ENCODE results near the gene ABHD10.

Gene ABHD10

DNA sequence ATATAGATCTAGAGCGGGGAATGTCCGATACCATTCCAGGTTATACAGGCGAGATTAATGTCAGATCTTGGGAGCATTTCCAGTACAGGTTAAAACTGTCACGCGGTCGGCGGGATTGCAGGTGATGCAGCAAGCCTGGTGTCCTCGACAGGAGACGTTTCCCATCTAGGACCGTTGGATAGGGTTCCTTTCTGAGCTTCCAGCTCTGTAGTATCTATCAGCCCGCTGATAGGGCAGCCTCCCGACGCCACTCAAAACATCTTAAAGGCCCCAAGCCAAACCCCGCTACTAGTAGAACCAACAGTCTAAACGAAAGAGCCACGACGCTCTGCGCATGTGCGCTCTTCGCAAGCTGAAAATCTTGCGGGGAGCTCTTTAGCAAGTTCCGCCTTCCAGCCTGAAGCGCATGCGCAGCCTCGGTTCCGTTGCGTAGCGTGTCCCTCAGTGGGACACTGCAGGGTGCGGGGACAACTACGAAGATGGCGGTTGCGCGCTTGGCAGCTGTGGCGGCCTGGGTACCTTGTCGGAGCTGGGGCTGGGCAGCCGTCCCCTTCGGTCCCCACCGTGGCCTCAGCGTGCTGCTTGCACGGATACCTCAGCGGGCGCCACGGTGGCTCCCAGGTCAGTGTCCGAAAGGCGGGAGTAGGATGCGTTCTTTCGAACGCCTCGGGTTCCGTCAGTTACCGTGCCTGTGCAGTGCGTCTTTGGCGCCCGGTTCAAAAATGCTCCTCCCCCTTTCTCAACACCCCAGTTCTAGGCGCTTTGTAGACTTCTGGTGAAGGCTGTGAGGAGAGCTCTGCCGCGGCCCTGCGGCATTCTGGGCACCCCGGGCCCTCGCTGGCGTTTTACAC is at the start of gene ABHD10:
Gene ABHD10 (plus strand): TSS at position 444 of the 851 bp plus-strand sequence. CDS start 36 bp downstream, at position 480.
- H3K4me3 ChIP-seq = peak within 1 kb of the TSS; percentile 94
- peaks cover 12% of the 10 kb centered on the region; the same call in 1 of the 2 replicates for H3K36me3 ChIP-seq (ENCODE audit: insufficient read depth, low read length)
- H3K9me3 ChIP-seq (ENCODE audit: low read depth, low read length) = no peaks in the 10 kb centered on the region
- H3K9ac ChIP-seq (ENCODE audit: insufficient read length) = peak within 1 kb of the TSS; percentile 85
- DNase-seq (ENCODE audit: low read depth, low spot score) = peak; percentile 86
- no peak for TF ChIP-seq EZH2 (IDR thresholded peaks at IDR 0.05)
- TF ChIP-seq FOXP2 (optimal IDR thresholded peaks at IDR 0.05; ENCODE audit: control extremely low read depth, extremely low read length, insufficient read depth) = no peak
- TF ChIP-seq POLR2AphosphoS5 (IDR thresholded peaks at IDR 0.05; ENCODE audit: borderline replicate concordance, low read depth, low read length) = peak; percentile 99
- no peak within 1 kb of the TSS for H3K27ac ChIP-seq

DNA sequence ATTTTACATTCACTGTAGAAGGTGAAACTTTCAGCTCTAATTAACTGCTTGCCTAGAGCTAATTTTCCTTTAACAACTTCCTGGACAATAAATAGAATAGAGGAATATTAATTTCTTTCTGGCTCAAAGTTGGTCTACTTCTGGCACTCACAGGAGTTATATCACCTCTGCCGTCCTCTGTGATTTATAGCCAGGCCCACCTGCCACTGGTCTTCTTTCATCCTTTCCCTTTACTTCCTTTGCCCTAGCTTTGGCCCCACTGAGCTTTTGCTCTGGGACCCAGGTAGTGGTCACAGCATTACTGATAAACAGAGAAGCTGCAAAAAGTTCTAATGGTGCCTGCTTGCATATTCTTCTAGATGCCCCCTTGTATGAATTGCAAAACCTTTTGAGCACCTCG is 49.3 kb upstream of the ABHD10 start:
- Histone ChIP-seq H3K27ac (no peak overlapping the region), H3K36me3 (ENCODE audit: insufficient read depth, low read length) (no peaks in the 10 kb centered on the region), H3K9ac (ENCODE audit: insufficient read length) (no peak overlapping the region), H3K9me3 (ENCODE audit: low read depth, low read length) (no peaks in the 10 kb centered on the region), H3K4me3 (no peak overlapping the region)
- TF ChIP-seq EZH2 (IDR thresholded peaks at IDR 0.05) (no peak), FOXP2 (optimal IDR thresholded peaks at IDR 0.05; ENCODE audit: control extremely low read depth, extremely low read length, insufficient read depth) (no peak), POLR2AphosphoS5 (IDR thresholded peaks at IDR 0.05; ENCODE audit: borderline replicate concordance, low read depth, low read length) (no peak)
- no peak for DNase-seq (ENCODE audit: low read depth, low spot score)

DNA sequence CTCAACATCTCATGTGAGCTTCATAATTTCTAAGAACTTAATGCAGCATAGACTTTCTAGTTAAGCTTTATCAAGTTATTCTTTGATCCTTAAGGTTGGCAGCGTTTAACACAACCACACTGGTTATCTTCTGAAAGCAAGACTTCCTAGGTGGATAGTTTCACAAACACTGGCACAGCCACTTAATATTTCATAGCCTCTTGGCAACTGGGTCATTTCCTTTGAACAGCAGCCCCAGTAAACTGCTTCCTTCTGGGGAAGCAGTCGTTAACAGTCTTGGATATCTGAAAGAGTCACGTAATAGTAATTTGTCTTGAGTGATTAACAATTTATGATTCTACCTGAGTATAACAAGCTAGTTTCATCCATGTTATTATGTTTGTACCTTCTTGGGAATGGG is 45.9 kb upstream of the ABHD10 start:
- TF ChIP-seq FOXP2 (optimal IDR thresholded peaks at IDR 0.05; ENCODE audit: control extremely low read depth, extremely low read length, insufficient read depth) = no peak
- TF ChIP-seq EZH2 (IDR thresholded peaks at IDR 0.05) = no peak
- no peak for TF ChIP-seq POLR2AphosphoS5 (IDR thresholded peaks at IDR 0.05; ENCODE audit: borderline replicate concordance, low read depth, low read length)
- no peaks in the 10 kb centered on the region for H3K9me3 ChIP-seq (ENCODE audit: low read depth, low read length)
- H3K4me3 ChIP-seq = no peak overlapping the region
- no peak overlapping the region for H3K9ac ChIP-seq (ENCODE audit: insufficient read length)
- DNase-seq (ENCODE audit: low read depth, low spot score) = no peak
- H3K36me3 ChIP-seq (ENCODE audit: insufficient read depth, low read length) = no peaks in the 10 kb centered on the region
- H3K27ac ChIP-seq = no peak overlapping the region

DNA sequence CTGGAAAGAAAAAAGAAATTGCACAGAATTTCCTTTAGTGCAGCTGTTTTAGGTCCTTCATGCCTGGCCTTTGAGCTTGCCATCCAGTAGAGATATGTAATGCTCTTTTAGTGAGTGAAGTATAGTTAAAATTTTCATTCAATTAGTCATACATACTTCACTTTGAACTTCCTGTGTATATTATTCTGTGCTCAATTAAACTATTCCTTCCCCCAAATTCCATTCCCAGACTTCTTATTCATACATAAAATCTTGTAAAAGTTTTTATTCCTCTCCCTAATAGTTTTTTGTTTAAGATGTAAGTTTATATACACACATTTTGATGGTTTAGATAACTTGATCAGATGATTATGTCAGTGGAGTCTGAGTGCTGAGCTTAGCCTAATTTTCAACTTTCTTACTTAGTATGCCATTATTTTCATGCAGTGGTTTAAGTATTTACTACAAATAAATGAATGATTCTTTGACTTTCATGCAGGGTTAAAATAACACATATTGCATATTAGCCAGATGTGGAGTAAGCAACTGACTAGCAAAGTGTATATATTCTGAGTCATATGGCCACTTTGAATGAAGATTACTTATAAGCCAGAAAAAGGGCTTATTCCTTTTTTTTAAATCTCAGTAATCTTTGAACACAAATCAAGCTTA is 42.5 kb upstream of the ABHD10 start:
- TF ChIP-seq EZH2 (IDR thresholded peaks at IDR 0.05) = no peak
- TF ChIP-seq POLR2AphosphoS5 (IDR thresholded peaks at IDR 0.05; ENCODE audit: borderline replicate concordance, low read depth, low read length) = no peak
- peak; percentile 34 for DNase-seq (ENCODE audit: low read depth, low spot score)
- Histone ChIP-seq H3K4me3 (no peak overlapping the region), H3K9ac (ENCODE audit: insufficient read length) (no peak overlapping the region), H3K9me3 (ENCODE audit: low read depth, low read length) (no peaks in the 10 kb centered on the region), H3K36me3 (ENCODE audit: insufficient read depth, low read length) (no peaks in the 10 kb centered on the region), H3K27ac (no peak overlapping the region)

DNA sequence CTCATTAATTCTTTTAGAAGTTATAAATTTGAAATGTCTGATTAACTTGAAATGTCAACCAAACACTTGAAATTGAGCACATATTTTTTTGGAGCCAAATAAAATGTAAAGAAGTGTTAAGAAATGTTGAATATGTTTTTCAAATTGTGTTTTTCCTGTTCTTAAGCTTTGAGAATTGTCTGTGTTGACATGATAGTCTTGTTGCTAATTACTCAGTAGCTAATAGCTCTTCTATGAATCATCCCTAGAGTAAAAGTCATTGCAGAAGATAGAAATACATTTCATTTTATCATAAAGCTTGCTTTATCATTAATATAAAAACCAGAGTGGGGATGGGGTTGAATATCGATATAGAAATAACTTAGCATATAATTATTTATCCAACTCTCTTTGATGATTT is 41.9 kb upstream of the ABHD10 start:
- no peak overlapping the region for H3K9ac ChIP-seq (ENCODE audit: insufficient read length)
- H3K36me3 ChIP-seq (ENCODE audit: insufficient read depth, low read length) = no peaks in the 10 kb centered on the region

DNA sequence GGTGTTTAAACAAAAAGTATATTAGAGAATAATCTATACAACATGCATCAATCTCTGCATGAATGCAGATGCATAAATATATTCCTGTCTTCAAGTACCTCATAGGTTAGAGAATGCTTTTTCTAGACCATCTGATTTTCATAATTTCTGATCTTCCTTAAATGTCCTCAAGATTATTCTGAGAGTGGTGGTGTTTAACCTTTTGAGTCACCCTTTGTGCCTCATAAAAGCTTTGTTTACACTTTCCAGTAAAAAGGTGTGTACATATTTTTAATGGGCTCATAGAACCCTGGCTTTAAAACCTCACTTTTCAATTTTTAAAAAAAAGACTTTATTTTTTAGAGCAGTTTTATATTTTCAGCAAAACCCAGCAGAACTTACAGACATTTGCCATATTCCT is 41.0 kb upstream of the ABHD10 start:
- DNase-seq (ENCODE audit: low read depth, low spot score) = no peak
- Histone ChIP-seq H3K4me3 (no peak overlapping the region), H3K27ac (no peak overlapping the region), H3K9me3 (ENCODE audit: low read depth, low read length) (no peaks in the 10 kb centered on the region), H3K36me3 (ENCODE audit: insufficient read depth, low read length) (no peaks in the 10 kb centered on the region), H3K9ac (ENCODE audit: insufficient read length) (no peak overlapping the region)
- TF ChIP-seq POLR2AphosphoS5 (IDR thresholded peaks at IDR 0.05; ENCODE audit: borderline replicate concordance, low read depth, low read length) (no peak), EZH2 (IDR thresholded peaks at IDR 0.05) (no peak), FOXP2 (optimal IDR thresholded peaks at IDR 0.05; ENCODE audit: control extremely low read depth, extremely low read length, insufficient read depth) (no peak)

More for the DNA sequence above, 41.9 kb upstream of the ABHD10 start:
- DNase-seq (ENCODE audit: low read depth, low spot score) = no peak
- TF ChIP-seq EZH2 (IDR thresholded peaks at IDR 0.05) (no peak), FOXP2 (optimal IDR thresholded peaks at IDR 0.05; ENCODE audit: control extremely low read depth, extremely low read length, insufficient read depth) (no peak)
- Histone ChIP-seq H3K9me3 (ENCODE audit: low read depth, low read length) (no peaks in the 10 kb centered on the region), H3K4me3 (no peak overlapping the region), H3K27ac (no peak overlapping the region)

DNA sequence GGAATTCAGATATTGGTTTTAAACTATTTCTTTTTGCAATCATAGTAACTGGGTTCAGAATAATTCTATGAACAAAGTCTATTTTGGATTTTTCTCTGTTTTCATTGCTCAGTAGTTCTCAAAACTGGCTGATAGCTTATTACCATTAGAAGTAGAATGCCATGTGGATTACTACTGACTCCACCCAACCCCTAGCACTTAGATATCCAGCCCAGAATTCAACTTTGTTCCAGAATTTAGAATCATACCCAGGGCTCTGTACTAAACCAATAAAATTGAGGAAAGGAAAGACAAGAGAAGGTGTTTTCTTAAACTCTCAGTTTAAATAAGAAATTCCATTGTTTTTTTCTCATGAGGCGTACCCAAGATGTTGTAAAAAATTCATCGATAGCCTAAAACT is 39.0 kb upstream of the ABHD10 start:
- no peak for DNase-seq (ENCODE audit: low read depth, low spot score)
- Histone ChIP-seq H3K36me3 (ENCODE audit: insufficient read depth, low read length) (no peaks in the 10 kb centered on the region), H3K9ac (ENCODE audit: insufficient read length) (no peak overlapping the region), H3K9me3 (ENCODE audit: low read depth, low read length) (no peaks in the 10 kb centered on the region), H3K27ac (no peak overlapping the region), H3K4me3 (no peak overlapping the region)
- TF ChIP-seq EZH2 (IDR thresholded peaks at IDR 0.05) = no peak
- no peak for TF ChIP-seq POLR2AphosphoS5 (IDR thresholded peaks at IDR 0.05; ENCODE audit: borderline replicate concordance, low read depth, low read length)
- TF ChIP-seq FOXP2 (optimal IDR thresholded peaks at IDR 0.05; ENCODE audit: control extremely low read depth, extremely low read length, insufficient read depth) = no peak

DNA sequence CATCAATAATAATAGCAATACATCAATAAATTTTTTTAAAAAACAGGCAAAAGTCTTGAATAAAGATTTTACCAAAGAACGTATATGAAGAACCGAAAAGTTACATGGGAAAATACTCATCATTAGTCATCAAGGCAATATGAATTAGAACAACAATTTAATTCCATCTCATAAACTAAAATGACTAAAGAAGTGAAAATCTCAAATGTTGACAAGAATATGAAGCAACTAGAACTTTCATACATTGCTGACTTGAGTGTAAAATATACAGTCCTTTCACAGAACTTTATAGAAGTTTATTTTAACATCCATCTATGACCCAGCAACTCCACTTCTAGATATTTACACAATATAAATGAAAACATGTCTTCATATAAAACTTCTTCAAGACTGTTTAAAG is 35.3 kb upstream of the ABHD10 start:
- no peak overlapping the region for H3K27ac ChIP-seq
- no peak for TF ChIP-seq FOXP2 (optimal IDR thresholded peaks at IDR 0.05; ENCODE audit: control extremely low read depth, extremely low read length, insufficient read depth)
- no peak for TF ChIP-seq POLR2AphosphoS5 (IDR thresholded peaks at IDR 0.05; ENCODE audit: borderline replicate concordance, low read depth, low read length)
- no peak for TF ChIP-seq EZH2 (IDR thresholded peaks at IDR 0.05)
- H3K36me3 ChIP-seq (ENCODE audit: insufficient read depth, low read length) = no peaks in the 10 kb centered on the region
- no peak overlapping the region for H3K9ac ChIP-seq (ENCODE audit: insufficient read length)
- H3K9me3 ChIP-seq (ENCODE audit: low read depth, low read length) = no peaks in the 10 kb centered on the region
- H3K4me3 ChIP-seq = no peak overlapping the region
- no peak for DNase-seq (ENCODE audit: low read depth, low spot score)

All from SK-N-MC (cell line).